SK-N-SH (cell line): Measurements from ENCODE around the gene YAP1. TPM values are rescaled to one million over a fixed set of nuclear protein-coding genes. Genes with fewer than 3 reads are reported as not detected.
A peak's percentile ranks its signal among the peaks of the same experiment; 100 is the strongest.

ENCODE experiments used
- CTCF ChIA-PET: fragments of 300-600, 350-600 bp; formaldehyde crosslinking; extraction: SDS; loops from one replicate; lab custom pipeline; 2021; lab: Yijun Ruan, JAX
- POLR2A ChIA-PET: fragments of 350-600 bp; sonication (Branson Sonifier 250); formaldehyde crosslinking; extraction: SDS; loops from one replicate; lab custom pipeline; 2020; ENCODE audit warnings: antibody characterized with exemption, inconsistent platforms; lab: Yijun Ruan, JAX
- DNase-seq: peaks from one replicate; pipeline ENCODE4 v3.0.0; 2012
- H2AFZ ChIP-seq: fragments of 200-600 bp; sonication (generic); 2 replicates; pipeline ENCODE4 v1.8.1; 2016; ENCODE audit warnings: antibody characterized with exemption, mild to moderate bottlenecking, low read depth
- H3F3A ChIP-seq: fragments of 200-600 bp; sonication (generic); replicated peaks from 2 replicates; pipeline ENCODE3; 2016; ENCODE audit warnings: antibody characterized with exemption, mild to moderate bottlenecking; ENCODE audit not compliant: insufficient read depth
- H3K27ac ChIP-seq, 2 experiments: fragments of 200-500 bp in 1 of 2; fragments of 200-600 bp in 1 of 2; sonication (Bioruptor generic) in 1 of 2; sonication (generic), shearing (Covaris generic) in 1 of 2; 2 replicates each; pipeline versions ENCODE4 v1.5.1 to v1.6.1; 2014 to 2016; ENCODE audit warnings: low read depth in 2 of 2, inconsistent platforms in 1 of 2, low read length in 1 of 2, mild to moderate bottlenecking in 1 of 2, mixed read lengths in 1 of 2
- H3K27me3 ChIP-seq: fragments of 200-600 bp; sonication (generic), shearing (Covaris generic); 2 replicates; pipeline ENCODE4 v1.6.1; 2016; ENCODE audit warnings: mixed run types; ENCODE audit not compliant: insufficient read depth
- H3K36me3 ChIP-seq, 2 experiments: fragments of 200-500 bp in 1 of 2; fragments of 200-600 bp in 1 of 2; sonication (Bioruptor generic) in 1 of 2; sonication (generic) in 1 of 2; replicated peaks in 1 of 2; 2 replicates each; pipeline versions ENCODE3 to v1.5.1; 2014 to 2016; ENCODE audit warnings: low read length in 1 of 2, mild to moderate bottlenecking in 1 of 2; ENCODE audit not compliant: insufficient read depth in 2 of 2, control insufficient read depth in 1 of 2
- H3K4me1 ChIP-seq, 2 experiments: fragments of 200-500 bp in 1 of 2; fragments of 200-600 bp in 1 of 2; sonication (Bioruptor generic) in 1 of 2; sonication (generic), shearing (Covaris generic) in 1 of 2; 2 replicates each; pipeline versions ENCODE4 v1.5.1 to v1.6.1; 2014 to 2016; ENCODE audit warnings: low read depth in 1 of 2, low read length in 1 of 2, mixed run types in 1 of 2; ENCODE audit not compliant: insufficient read depth in 2 of 2, control insufficient read depth in 1 of 2
- H3K4me2 ChIP-seq: fragments of 200-600 bp; sonication (generic), shearing (Covaris generic); 2 replicates; pipeline ENCODE4 v1.6.1; 2017; ENCODE audit warnings: mixed run types
- H3K4me3 ChIP-seq, 2 experiments: fragments of 200-500 bp in 1 of 2; fragments of 200-600 bp in 1 of 2; sonication (Bioruptor generic) in 1 of 2; sonication (generic), shearing (Covaris generic) in 1 of 2; 2 replicates each; pipeline versions ENCODE4 v1.5.1 to v1.8.1; 2014 to 2016; ENCODE audit warnings: low read depth in 2 of 2, inconsistent platforms in 1 of 2, low read length in 1 of 2, mild to moderate bottlenecking in 1 of 2, mixed read lengths in 1 of 2, moderate library complexity in 1 of 2
- H3K79me2 ChIP-seq: fragments of 200-600 bp; sonication (generic); 2 replicates; pipeline ENCODE4 v1.8.1; 2017; ENCODE audit warnings: mild to moderate bottlenecking; ENCODE audit not compliant: insufficient read depth
- H3K9ac ChIP-seq: fragments of 200-600 bp; sonication (generic); 2 replicates; pipeline ENCODE4 v1.6.1; 2017; ENCODE audit warnings: mixed run types
- H3K9me2 ChIP-seq: fragments of 200-600 bp; sonication (generic); 2 replicates; pipeline ENCODE4 v1.6.1; 2017; ENCODE audit warnings: mixed run types
- H3K9me3 ChIP-seq: fragments of 200-600 bp; sonication (generic); 2 replicates; pipeline ENCODE4 v1.6.1; 2017; ENCODE audit warnings: mixed run types, mild to moderate bottlenecking, moderate library complexity
- H4K20me1 ChIP-seq: fragments of 200-600 bp; sonication (generic); 2 replicates; pipeline ENCODE4 v1.6.1; 2017; ENCODE audit warnings: mild to moderate bottlenecking, mixed run types; ENCODE audit not compliant: insufficient read depth
- EP300 ChIP-seq, 2 experiments: IDR thresholded peaks; 2 replicates each; pipeline versions ENCODE4 v1.4.0 to v1.6.1; 2012; ENCODE audit warnings: borderline replicate concordance in 1 of 2, low read depth in 1 of 2, low read length in 1 of 2
- EZH2phosphoT487 ChIP-seq: fragments of 200-600 bp; sonication (generic); IDR thresholded peaks from 2 replicates; pipeline ENCODE4 v1.6.1; 2017; ENCODE audit warnings: low read depth, mixed run types, mild to moderate bottlenecking, antibody characterized with exemption, moderate library complexity, borderline replicate concordance
- FOXM1 ChIP-seq: IDR thresholded peaks from 2 replicates; pipeline ENCODE4 v1.4.0; 2012; ENCODE audit warnings: low read depth, mild to moderate bottlenecking
- JUND ChIP-seq: IDR thresholded peaks from 2 replicates; pipeline ENCODE4 v1.4.0; 2012
- MEF2A ChIP-seq: IDR thresholded peaks from 2 replicates; pipeline ENCODE4 v1.4.0; 2012; ENCODE audit warnings: low read depth, borderline replicate concordance
- MXI1 ChIP-seq: IDR thresholded peaks from 2 replicates; pipeline ENCODE4 v1.6.1; 2012; ENCODE audit warnings: mild to moderate bottlenecking, low read depth, low read length, improper control_type of control experiment
- RCOR1 ChIP-seq: fragments of 150-350 bp; IDR thresholded peaks from 2 replicates; pipeline ENCODE4 v1.6.1; 2017; ENCODE audit warnings: antibody characterized with exemption, low read length
- ZBTB33 ChIP-seq: IDR thresholded peaks from 2 replicates; pipeline ENCODE4 v1.4.0; 2012; ENCODE audit warnings: low read depth, borderline replicate concordance
- WGBS: methylation state at CpG from one replicate; pipeline ENCODE4 v1.1.6; 2017; ENCODE audit warnings: low lambda C conversion rate; 5-methylcytosine and 5-hydroxymethylcytosine counted together
- polyA plus RNA-seq, 3 experiments: library from polyadenylated mRNA; depleted of rRNA; stranded (reverse); fragments of >200 nt; gene quantifications; 2 replicates each; pipeline ENCODE4 v1.2.3, GENCODE V29; 2012
- TF ChIP-seq, protein P1 (sequence below): IDR thresholded peaks from 2 replicates; pipeline ENCODE4 v1.6.1; 2012; ENCODE audit warnings: mild to moderate bottlenecking, low read depth, low read length, moderate library complexity
- TF ChIP-seq, protein P2 (sequence below): fragments of 150-350 bp; IDR thresholded peaks from 2 replicates; pipeline ENCODE4 v1.6.1; 2016; ENCODE audit warnings: mild to moderate bottlenecking, low read depth, low read length
- TF ChIP-seq, protein P3 (sequence below): fragments of 150-350 bp; IDR thresholded peaks from 2 replicates; pipeline ENCODE4 v1.6.1; 2017; ENCODE audit warnings: antibody characterized with exemption, low read length, low read depth, borderline replicate concordance

The YAP1 gene
- polyA plus RNA-seq, 1 of the 3 experiments (the other 2 are of a cell fraction) = 53.2 TPM

GRCh38 chr11:102116453-102117205 is 6.4 kb downstream of the YAP1 start:
- Histone ChIP-seq H3K4me3 (no peak overlapping the region), H3K4me1 (peaks cover 0 to 76% of the 10 kb centered on the region in 2 experiments; a peak in 3 of 4 replicates)

DNA sequence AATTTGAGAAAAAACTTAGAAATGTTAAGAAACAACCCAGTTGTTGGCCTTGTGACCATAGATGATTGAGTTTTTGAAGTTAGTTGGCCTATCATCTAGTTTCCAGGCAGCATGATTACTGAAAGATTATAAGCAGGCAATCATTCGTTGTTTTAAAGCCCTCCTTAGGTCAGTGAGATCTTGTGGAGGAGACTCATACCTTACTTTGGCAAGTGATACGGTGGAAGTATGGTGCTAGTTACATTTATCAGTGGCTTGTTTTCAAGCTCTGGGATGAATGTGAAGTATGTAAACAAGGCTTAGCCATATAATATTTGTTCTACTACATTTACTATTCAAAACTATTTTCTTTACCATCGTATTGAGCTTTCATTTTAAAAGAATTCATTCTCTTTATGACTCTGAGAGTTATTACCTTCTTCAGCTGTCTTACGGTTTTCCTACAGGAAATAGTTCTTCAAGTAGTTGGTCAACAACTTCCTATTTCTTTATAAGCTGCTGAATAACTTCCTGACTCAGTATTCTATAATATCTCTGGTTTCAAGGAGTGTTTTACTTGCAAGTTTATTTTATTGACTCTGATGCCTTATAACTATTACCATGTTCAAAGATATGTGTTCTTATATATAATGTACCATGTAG is 7.3 kb downstream of the YAP1 start:
- Histone ChIP-seq H3K27ac (peak overlapping the region in 1 of 2 experiments; percentile 97; a peak in 2 of 4 replicates), H3K9ac (peak overlapping the region; percentile 26; the same call in 1 of the 2 replicates), H3K4me3 (peak overlapping the region in 1 of 2 experiments; percentile 17; a peak in 2 of 4 replicates), H3K4me1 (peaks cover 0 to 76% of the 10 kb centered on the region in 2 experiments; a peak in 3 of 4 replicates), H3F3A (peaks cover 64% of the 10 kb centered on the region), H3K36me3 (peaks cover 5 to 37% of the 10 kb centered on the region in 2 experiments), H4K20me1 (peaks cover 25% of the 10 kb centered on the region; the same call in 1 of the 2 replicates), H3K9me3 (no peaks in the 10 kb centered on the region), H3K79me2 (peaks cover 100% of the 10 kb centered on the region), H3K4me2 (peak overlapping the region; percentile 38), H3K27me3 (no peaks in the 10 kb centered on the region), H2AFZ (no peak overlapping the region), H3K9me2 (no peaks in the 10 kb centered on the region)
- TF ChIP-seq ZBTB33 (no peak), FOXM1 (no peak), MEF2A (no peak)
- TF ChIP-seq, protein P1, sequence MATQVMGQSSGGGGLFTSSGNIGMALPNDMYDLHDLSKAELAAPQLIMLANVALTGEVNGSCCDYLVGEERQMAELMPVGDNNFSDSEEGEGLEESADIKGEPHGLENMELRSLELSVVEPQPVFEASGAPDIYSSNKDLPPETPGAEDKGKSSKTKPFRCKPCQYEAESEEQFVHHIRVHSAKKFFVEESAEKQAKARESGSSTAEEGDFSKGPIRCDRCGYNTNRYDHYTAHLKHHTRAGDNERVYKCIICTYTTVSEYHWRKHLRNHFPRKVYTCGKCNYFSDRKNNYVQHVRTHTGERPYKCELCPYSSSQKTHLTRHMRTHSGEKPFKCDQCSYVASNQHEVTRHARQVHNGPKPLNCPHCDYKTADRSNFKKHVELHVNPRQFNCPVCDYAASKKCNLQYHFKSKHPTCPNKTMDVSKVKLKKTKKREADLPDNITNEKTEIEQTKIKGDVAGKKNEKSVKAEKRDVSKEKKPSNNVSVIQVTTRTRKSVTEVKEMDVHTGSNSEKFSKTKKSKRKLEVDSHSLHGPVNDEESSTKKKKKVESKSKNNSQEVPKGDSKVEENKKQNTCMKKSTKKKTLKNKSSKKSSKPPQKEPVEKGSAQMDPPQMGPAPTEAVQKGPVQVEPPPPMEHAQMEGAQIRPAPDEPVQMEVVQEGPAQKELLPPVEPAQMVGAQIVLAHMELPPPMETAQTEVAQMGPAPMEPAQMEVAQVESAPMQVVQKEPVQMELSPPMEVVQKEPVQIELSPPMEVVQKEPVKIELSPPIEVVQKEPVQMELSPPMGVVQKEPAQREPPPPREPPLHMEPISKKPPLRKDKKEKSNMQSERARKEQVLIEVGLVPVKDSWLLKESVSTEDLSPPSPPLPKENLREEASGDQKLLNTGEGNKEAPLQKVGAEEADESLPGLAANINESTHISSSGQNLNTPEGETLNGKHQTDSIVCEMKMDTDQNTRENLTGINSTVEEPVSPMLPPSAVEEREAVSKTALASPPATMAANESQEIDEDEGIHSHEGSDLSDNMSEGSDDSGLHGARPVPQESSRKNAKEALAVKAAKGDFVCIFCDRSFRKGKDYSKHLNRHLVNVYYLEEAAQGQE = no peak
- TF ChIP-seq, protein P2, sequence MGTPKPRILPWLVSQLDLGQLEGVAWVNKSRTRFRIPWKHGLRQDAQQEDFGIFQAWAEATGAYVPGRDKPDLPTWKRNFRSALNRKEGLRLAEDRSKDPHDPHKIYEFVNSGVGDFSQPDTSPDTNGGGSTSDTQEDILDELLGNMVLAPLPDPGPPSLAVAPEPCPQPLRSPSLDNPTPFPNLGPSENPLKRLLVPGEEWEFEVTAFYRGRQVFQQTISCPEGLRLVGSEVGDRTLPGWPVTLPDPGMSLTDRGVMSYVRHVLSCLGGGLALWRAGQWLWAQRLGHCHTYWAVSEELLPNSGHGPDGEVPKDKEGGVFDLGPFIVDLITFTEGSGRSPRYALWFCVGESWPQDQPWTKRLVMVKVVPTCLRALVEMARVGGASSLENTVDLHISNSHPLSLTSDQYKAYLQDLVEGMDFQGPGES = no peak
- TF ChIP-seq, protein P3, sequence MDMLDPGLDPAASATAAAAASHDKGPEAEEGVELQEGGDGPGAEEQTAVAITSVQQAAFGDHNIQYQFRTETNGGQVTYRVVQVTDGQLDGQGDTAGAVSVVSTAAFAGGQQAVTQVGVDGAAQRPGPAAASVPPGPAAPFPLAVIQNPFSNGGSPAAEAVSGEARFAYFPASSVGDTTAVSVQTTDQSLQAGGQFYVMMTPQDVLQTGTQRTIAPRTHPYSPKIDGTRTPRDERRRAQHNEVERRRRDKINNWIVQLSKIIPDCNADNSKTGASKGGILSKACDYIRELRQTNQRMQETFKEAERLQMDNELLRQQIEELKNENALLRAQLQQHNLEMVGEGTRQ = no peak
- ChIA-PET POLR2A (no interaction called here), CTCF (no interaction called here)
- no peak for DNase-seq
- WGBS = 8% methylated on average over 4 of the region's 4 CpGs

More at GRCh38 chr11:102116453-102117205, 6.4 kb downstream of the YAP1 start:
- Histone ChIP-seq H3K27ac (peak overlapping the region; percentile 62 to 97; a peak in 3 of 4 replicates), H3K4me2 (peak overlapping the region; percentile 70), H4K20me1 (peaks cover 25% of the 10 kb centered on the region; the same call in 1 of the 2 replicates), H2AFZ (no peak overlapping the region), H3F3A (peaks cover 73% of the 10 kb centered on the region), H3K27me3 (no peaks in the 10 kb centered on the region), H3K9me2 (no peaks in the 10 kb centered on the region), H3K79me2 (peaks cover 96% of the 10 kb centered on the region), H3K9me3 (no peaks in the 10 kb centered on the region), H3K36me3 (peaks cover 5 to 28% of the 10 kb centered on the region in 2 experiments), H3K9ac (no peak overlapping the region)
- DNase-seq = no peak
- WGBS = 39% methylated on average over 2 of the region's 2 CpGs
- CTCF ChIA-PET = no interaction called here
- no peak for TF ChIP-seq RCOR1
- TF ChIP-seq, protein P2 = no peak
- TF ChIP-seq, protein P3 = no peak
- no peak for TF ChIP-seq EZH2phosphoT487
- TF ChIP-seq JUND = no peak
- no peak for TF ChIP-seq MXI1
- no peak for TF ChIP-seq EP300 (IDR thresholded peaks at IDR 0.05; ENCODE audit: borderline replicate concordance in 1 of 2, low read depth in 1 of 2, low read length in 1 of 2)
- POLR2A ChIA-PET = no interaction called here
